Activated CD4-positive, alpha-beta T cell treated with anti-CD3 and anti-CD28 coated beads, Interleukin-2, amount 50 U/mL, for 16 hours (primary cell): Measurements from ENCODE around the gene CAPZB.
A peak's percentile ranks its signal among the peaks of the same experiment; 100 is the strongest.

ENCODE experiments used
- DNase-seq: peaks from one replicate; pipeline ENCODE4 v3.0.0-alpha.2; 2020

Gene CAPZB

GRCh38 chr1:19381261-19381660 lies 104.1 kb downstream of the CAPZB start:
- DNase-seq: no peak

GRCh38 chr1:19377812-19378718 lies 107.3 kb downstream of the CAPZB start:
- peak; percentile 51 for DNase-seq

GRCh38 chr1:19376428-19377372 lies 108.6 kb downstream of the CAPZB start:
- DNase-seq: no peak

- DNase-seq: no peak
Observed at GRCh38 chr1:19375631-19376400, 109.5 kb downstream of the CAPZB start.

- DNase-seq: no peak
Observed at GRCh38 chr1:19374926-19375325, 110.4 kb downstream of the CAPZB start.

- DNase-seq: peak; percentile 24
Observed at GRCh38 chr1:19374083-19374801, 111.1 kb downstream of the CAPZB start.

- DNase-seq: no peak
Observed at GRCh38 chr1:19373211-19374082, 111.9 kb downstream of the CAPZB start.

GRCh38 chr1:19372602-19373001 lies 112.7 kb downstream of the CAPZB start:
- DNase-seq: no peak

- no peak for DNase-seq
Observed at GRCh38 chr1:19372136-19372514, 113.2 kb downstream of the CAPZB start.

GRCh38 chr1:19371226-19372135 lies 113.9 kb downstream of the CAPZB start:
- no peak for DNase-seq

GRCh38 chr1:19370453-19371170 lies 114.7 kb downstream of the CAPZB start:
- no peak for DNase-seq

GRCh38 chr1:19369396-19370090 lies 115.8 kb downstream of the CAPZB start:
- DNase-seq: no peak

- DNase-seq: no peak
Observed at GRCh38 chr1:19368964-19369363, 116.4 kb downstream of the CAPZB start.

- no peak for DNase-seq
Observed at GRCh38 chr1:19368050-19368449, 117.3 kb downstream of the CAPZB start.

- no peak for DNase-seq
Observed at GRCh38 chr1:19367584-19368041, 117.7 kb downstream of the CAPZB start.

- DNase-seq: no peak
Observed at GRCh38 chr1:19366599-19367536, 118.5 kb downstream of the CAPZB start.

GRCh38 chr1:19365721-19366120 lies 119.6 kb downstream of the CAPZB start:
- DNase-seq: no peak
